RWPE1 (cell line): ENCODE data around the gene PTPRN2.

Source experiments
- CTCF ChIA-PET: fragments of 350-600 bp; sonication (Branson Sonifier 250); formaldehyde crosslinking; extraction: SDS; loops from one replicate; lab custom pipeline; 2021; lab: Yijun Ruan, JAX
- POLR2A ChIA-PET: fragments of 400-600 bp; formaldehyde crosslinking; extraction: SDS; loops from one replicate; lab custom pipeline; 2020; ENCODE audit warnings: antibody characterized with exemption; ENCODE audit not compliant: low non-redundant PET; lab: Yijun Ruan, JAX
- DNase-seq: peaks from one replicate; pipeline ENCODE4 v3.0.0; 2012; ENCODE audit warnings: low spot score
- H3K27ac ChIP-seq: fragments of 450-650 bp; 2 replicates; pipeline ENCODE4 v1.5.1; 2017
- TF ChIP-seq, protein P1 (sequence below): fragments of 450-650 bp; conservative IDR thresholded peaks from 2 replicates; pipeline ENCODE4 v1.5.1; 2017; ENCODE audit warnings: low read depth, mild to moderate bottlenecking

PTPRN2 gene

DNA sequence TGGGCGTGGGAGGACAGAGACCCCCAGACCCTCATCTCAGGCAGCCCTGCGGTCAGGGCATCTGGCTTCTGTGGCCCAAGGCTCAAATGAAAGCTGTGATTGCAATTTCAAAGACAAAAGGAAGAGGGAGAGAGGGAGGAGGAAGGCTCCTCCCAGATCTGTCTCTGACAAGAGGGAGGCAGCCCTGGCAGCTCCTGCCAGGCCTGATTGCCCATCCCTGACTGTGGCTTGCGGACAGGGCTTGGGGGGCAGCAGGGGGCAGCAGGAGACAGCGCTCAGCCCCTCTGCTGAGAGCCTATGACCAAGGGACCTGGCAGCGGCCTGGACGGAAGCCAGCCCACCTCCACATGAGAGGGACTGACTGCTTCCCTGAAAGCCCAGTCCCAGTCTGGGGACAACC is 91.8 kb downstream of the PTPRN2 start:
- H3K27ac ChIP-seq: no peak overlapping the region
- ChIA-PET POLR2A (no interaction called here), CTCF (interaction anchor here (0.5 kb wide), 1 partner anchor 76 kb away, joined by 3 read pairs; no protein-coding TSS in a partner anchor)
- DNase-seq: peak; percentile 23
- TF ChIP-seq, protein P1, sequence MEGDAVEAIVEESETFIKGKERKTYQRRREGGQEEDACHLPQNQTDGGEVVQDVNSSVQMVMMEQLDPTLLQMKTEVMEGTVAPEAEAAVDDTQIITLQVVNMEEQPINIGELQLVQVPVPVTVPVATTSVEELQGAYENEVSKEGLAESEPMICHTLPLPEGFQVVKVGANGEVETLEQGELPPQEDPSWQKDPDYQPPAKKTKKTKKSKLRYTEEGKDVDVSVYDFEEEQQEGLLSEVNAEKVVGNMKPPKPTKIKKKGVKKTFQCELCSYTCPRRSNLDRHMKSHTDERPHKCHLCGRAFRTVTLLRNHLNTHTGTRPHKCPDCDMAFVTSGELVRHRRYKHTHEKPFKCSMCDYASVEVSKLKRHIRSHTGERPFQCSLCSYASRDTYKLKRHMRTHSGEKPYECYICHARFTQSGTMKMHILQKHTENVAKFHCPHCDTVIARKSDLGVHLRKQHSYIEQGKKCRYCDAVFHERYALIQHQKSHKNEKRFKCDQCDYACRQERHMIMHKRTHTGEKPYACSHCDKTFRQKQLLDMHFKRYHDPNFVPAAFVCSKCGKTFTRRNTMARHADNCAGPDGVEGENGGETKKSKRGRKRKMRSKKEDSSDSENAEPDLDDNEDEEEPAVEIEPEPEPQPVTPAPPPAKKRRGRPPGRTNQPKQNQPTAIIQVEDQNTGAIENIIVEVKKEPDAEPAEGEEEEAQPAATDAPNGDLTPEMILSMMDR: 0 out of 2 replicates have a peak, but pooled peaks have one; percentile 11

DNA sequence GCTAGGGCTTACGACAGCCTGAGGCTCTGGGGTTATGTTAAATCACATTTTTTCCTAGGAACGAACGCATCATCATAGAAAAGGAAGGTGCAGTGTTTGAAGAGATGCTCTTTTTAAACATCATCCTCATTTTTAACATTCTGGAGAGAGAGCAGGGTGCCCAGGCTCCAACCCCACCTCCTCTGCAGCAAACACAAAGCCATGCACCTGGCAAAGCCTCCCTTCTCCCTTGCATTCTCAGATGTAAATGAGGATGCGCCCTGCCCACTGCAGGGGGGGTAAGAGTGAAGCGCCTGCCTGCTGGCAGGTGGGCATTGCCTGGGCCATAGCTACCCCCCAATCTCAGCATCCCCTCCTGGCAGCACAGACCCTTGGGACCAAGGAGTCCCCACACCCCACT is 92.4 kb downstream of the PTPRN2 start:
- no peak overlapping the region for H3K27ac ChIP-seq
- CTCF ChIA-PET: no interaction called here
- POLR2A ChIA-PET: no interaction called here
- no peak for DNase-seq
- TF ChIP-seq, protein P1: no peak

DNA sequence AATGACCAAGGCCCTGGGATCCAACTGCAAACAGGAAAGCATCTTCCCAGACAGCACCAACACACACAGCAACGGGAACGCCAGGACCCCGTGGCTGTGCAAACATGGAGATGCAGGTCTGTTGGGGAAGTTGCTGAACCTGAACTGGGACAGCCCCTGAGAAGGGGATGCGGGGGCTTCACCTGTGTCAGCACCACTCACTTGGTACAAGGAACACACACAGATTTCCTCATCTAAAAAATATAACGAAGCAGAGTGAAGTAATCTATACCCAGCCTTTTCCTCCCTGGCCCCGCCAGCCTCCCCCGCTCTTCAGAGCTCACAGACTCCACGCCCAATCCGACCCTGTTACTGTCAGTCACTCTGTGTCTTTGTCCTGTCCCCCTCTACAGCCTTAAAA is 93.0 kb downstream of the PTPRN2 start:
- POLR2A ChIA-PET: no interaction called here
- no peak for DNase-seq
- CTCF ChIA-PET: no interaction called here
- no peak overlapping the region for H3K27ac ChIP-seq
- TF ChIP-seq, protein P1: no peak

DNA sequence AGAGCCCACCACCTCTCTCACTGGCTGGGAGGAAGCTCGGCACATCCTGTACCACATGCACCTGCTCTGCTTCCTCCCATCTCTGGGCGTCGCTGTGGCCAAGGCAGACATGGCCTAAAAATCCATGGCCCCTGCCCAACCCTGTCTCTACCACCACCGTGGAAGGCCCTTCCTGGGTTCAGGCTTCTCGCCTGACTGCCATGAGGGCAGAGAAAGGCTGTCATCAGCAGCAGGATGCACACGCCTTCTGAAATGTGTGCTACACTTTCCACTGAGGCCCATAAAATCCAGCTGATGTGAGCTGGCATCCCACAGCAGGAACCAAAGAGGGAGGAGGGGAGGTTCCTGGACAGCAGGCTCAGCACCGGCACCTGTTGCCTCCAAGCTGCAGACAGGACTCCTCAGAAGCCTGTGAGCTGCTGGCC is 93.4 kb downstream of the PTPRN2 start:
- DNase-seq: no peak
- H3K27ac ChIP-seq: no peak overlapping the region
- TF ChIP-seq, protein P1: no peak
- CTCF ChIA-PET: no interaction called here
- POLR2A ChIA-PET: no interaction called here

DNA sequence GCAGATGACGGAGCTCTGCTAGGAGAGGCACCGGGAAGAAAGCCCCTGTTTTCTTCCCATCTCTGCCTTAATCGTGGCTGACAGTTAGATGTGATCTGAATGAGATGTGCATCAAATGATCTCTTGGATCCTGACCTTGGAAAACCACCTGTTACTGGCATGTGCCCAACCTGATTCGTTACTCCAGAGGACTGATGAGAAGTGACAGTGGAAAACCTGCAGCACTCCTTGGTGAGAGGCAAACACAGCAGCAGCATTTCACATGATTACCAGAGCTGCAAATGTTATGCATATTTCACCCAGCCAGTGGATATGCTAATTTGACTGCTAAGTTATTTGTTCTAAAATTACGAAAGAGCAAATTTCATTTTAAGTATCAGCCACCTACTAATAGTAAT is 95.3 kb downstream of the PTPRN2 start:
- ChIA-PET POLR2A (no interaction called here), CTCF (no interaction called here)
- TF ChIP-seq, protein P1: no peak
- no peak for DNase-seq
- H3K27ac ChIP-seq: no peak overlapping the region

DNA sequence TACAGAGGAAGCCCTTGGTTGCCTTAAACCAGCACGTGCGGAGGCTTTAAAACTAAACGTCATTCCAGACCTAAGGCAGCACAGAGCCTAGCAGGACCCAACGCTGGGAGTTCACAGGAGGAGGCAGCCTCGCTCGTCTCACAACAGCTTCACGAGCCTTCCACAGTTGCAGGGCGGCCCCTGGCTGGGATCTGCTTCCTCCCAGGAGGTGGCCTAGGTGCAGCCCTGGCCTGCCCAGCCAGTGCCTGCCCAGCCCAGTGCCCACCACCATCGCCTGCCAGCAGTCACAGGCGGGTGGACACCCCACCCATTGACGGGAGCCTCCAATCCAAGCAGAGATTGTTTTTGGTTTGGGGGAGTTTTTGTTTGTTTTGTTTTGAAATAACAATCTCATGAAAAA is 96.5 kb downstream of the PTPRN2 start:
- POLR2A ChIA-PET: no interaction called here
- no peak overlapping the region for H3K27ac ChIP-seq
- CTCF ChIA-PET: no interaction called here
- no peak for DNase-seq
- TF ChIP-seq, protein P1: no peak
